ENCODE data around the gene ZNF385B. TPM values are rescaled to one million over a fixed set of nuclear protein-coding genes. Genes with fewer than 3 reads are reported as not detected.

Gene ZNF385B
- total and polyA plus RNA-seq, 9 of the 15 experiments (the other 6 are each of a cell fraction or from before 2014, with no cell fraction given), result 0.50 TPM; not detected in 8

DNA sequence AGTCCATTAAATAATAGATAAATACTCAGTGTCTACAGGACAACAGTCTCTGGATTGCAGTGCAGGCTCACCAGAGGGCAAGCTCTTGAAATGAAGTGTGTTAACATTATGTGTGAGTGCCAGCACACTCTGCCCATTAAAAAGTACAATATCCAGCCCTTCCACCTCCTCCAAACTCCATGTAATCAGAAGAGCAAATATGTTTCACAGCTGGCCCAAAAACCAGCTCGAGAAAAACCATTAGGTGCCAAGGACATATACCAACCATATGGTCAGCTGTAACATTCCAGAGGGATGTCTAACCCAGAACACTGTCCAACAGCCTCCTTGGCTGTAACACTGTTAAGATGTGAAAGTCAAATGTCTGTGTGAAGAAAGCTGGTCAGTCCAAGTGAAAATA, 112.2 kb downstream of the ZNF385B start:
- no peak for DNase-seq (ENCODE audit: extremely low read depth in 1 of 4, low spot score in 3 of 4)
- no peak for ATAC-seq
- WGBS (ENCODE audit: insufficient coverage, low coverage, missing lambda C conversion rate), result 0% methylated on average over 1 of the region's 1 CpG
- ChIA-PET CTCF (ENCODE audit: low intra/inter-chr PET ratio) (no interaction called here), POLR2A (interaction anchor here (0.5 kb wide), 1 partner anchor 40 kb away, joined by 3 read pairs; no protein-coding TSS in a partner anchor)
- Histone ChIP-seq H3K4me2 (ENCODE audit: insufficient read depth, low read length) (no peak overlapping the region), H3K9me3 (replicated peaks; ENCODE audit: control insufficient read depth, insufficient read depth, low read depth, low read length) (no peaks in the 10 kb centered on the region), H3K4me3 (no peak overlapping the region), H4K20me1 (replicated peaks; ENCODE audit: control insufficient read depth, insufficient read depth, low read length) (no peaks in the 10 kb centered on the region), H3K36me3 (ENCODE audit: control insufficient read depth, insufficient read depth, low read length) (no peaks in the 10 kb centered on the region), H3K9ac (ENCODE audit: insufficient read depth in 1 of 2, low read depth in 2 of 2, low read length in 2 of 2) (no peak overlapping the region), H3K9me1 (ENCODE audit: control insufficient read depth, insufficient read depth, low read length) (no peaks in the 10 kb centered on the region), H3K4me1 (replicated peaks in 1 of 2; ENCODE audit: control insufficient read depth in 2 of 2, insufficient read depth in 2 of 2, low read length in 2 of 2) (no peaks in the 10 kb centered on the region), H3K27me3 (ENCODE audit: control insufficient read depth in 2 of 2, insufficient read depth in 2 of 2, low read length in 2 of 2) (0 out of 5 replicates have a peak, but pooled peaks cover 0 to 2% of the 10 kb centered on the region in 2 experiments), H3K27ac (ENCODE audit: extremely low read depth, low read depth, low read length) (no peak overlapping the region), H2AFZ (ENCODE audit: low read depth, low read length) (no peak overlapping the region), H3K79me2 (ENCODE audit: control insufficient read depth, insufficient read depth, low read length) (no peaks in the 10 kb centered on the region)
- intact Hi-C loops (cut with micrococcal nuclease) (loop anchor here (5.0 to 10.0 kb wide), 2 partner anchors 148 to 834 kb away; no protein-coding TSS in a partner anchor), in situ Hi-C loops (cut with MboI) (no loop called here)
- no TSS peak for BruUV-seq (replicated peaks)
- no peak for FAIRE-seq
- TF ChIP-seq ZBTB33 (CRISPR knock-in tag; IDR thresholded peaks at IDR 0.05) (no peak), ZNF75A (CRISPR knock-in tag; IDR thresholded peaks at IDR 0.05) (no peak), ETV6 (IDR thresholded peaks at IDR 0.05; ENCODE audit: borderline replicate concordance in 1 of 2, low read depth in 2 of 2, low read length in 1 of 2) (no peak), ETV6 (CRISPR knock-in tag; IDR thresholded peaks at IDR 0.05; ENCODE audit: borderline replicate concordance) (no peak), ZNF263 (CRISPR knock-in tag; IDR thresholded peaks at IDR 0.05; ENCODE audit: borderline replicate concordance) (no peak), NEUROD1 (IDR thresholded peaks at IDR 0.05; ENCODE audit: borderline replicate concordance, low read depth, low read length, partially characterized antibody) (no peak), CC2D1A (IDR thresholded peaks at IDR 0.05) (no peak), ZNF318 (IDR thresholded peaks at IDR 0.05; ENCODE audit: borderline replicate concordance in 1 of 2, low read depth in 1 of 2) (no peak), PHF21A (IDR thresholded peaks at IDR 0.05; ENCODE audit: borderline replicate concordance, low read depth) (no peak), ETV1 (tag; conservative IDR thresholded peaks at IDR 0.05; ENCODE audit: low read depth) (no peak), WHSC1 (IDR thresholded peaks at IDR 0.05; ENCODE audit: low read length) (no peak)
- TF ChIP-seq, protein P1, sequence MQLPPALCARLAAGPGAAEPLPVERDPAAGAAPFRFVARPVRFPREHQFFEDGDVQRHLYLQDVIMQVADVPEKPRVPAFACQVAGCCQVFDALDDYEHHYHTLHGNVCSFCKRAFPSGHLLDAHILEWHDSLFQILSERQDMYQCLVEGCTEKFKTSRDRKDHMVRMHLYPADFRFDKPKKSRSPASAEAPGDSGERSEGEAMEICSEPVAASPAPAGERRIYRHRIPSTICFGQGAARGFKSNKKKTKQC (CRISPR knock-in tag; IDR thresholded peaks at IDR 0.05), result no peak
